Smooth muscle cell (in vitro differentiated cells): ENCODE measurements around the gene PROSER2. TPM values are rescaled to one million over a fixed set of nuclear protein-coding genes. Genes with fewer than 3 reads are reported as not detected.

ENCODE experiments used
- DNase-seq: peaks from one replicate; lab custom pipeline; 2025; ENCODE audit not compliant: unreplicated experiment; lab: John Stamatoyannopoulos, UW
- H2AFZ ChIP-seq: fragments of 200-600 bp; sonication (generic); 2 replicates; pipeline ENCODE4 v1.6.0; 2016; ENCODE audit warnings: antibody characterized with exemption, low read depth, mild to moderate bottlenecking
- H3F3A ChIP-seq: fragments of 200-600 bp; sonication (generic); 2 replicates; pipeline ENCODE4 v1.6.0; 2017; ENCODE audit warnings: antibody characterized with exemption, low read depth
- H3K27ac ChIP-seq: fragments of 200-600 bp; sonication (generic); 2 replicates; pipeline ENCODE4 v1.5.1; 2016; ENCODE audit warnings: low read depth, mild to moderate bottlenecking
- H3K27me3 ChIP-seq: fragments of 200-600 bp; sonication (generic); 2 replicates; pipeline ENCODE4 v1.6.1; 2016; ENCODE audit warnings: low read depth, mild to moderate bottlenecking
- H3K36me3 ChIP-seq: fragments of 200-600 bp; sonication (generic); 2 replicates; pipeline ENCODE4 v1.5.1; 2016; ENCODE audit warnings: low read depth
- H3K4me1 ChIP-seq: fragments of 200-600 bp; sonication (generic); 2 replicates; pipeline ENCODE4 v1.5.1; 2016; ENCODE audit warnings: low read depth
- H3K4me2 ChIP-seq: fragments of 200-600 bp; sonication (generic); 2 replicates; pipeline ENCODE4 v1.6.0; 2016; ENCODE audit warnings: mild to moderate bottlenecking
- H3K4me3 ChIP-seq: fragments of 200-600 bp; sonication (generic); 2 replicates; pipeline ENCODE4 v1.5.1; 2016; ENCODE audit warnings: mild to moderate bottlenecking
- H3K79me2 ChIP-seq: fragments of 200-600 bp; sonication (generic); 2 replicates; pipeline ENCODE4 v1.6.0; 2016; ENCODE audit warnings: low read depth, mild to moderate bottlenecking
- H3K9ac ChIP-seq: fragments of 200-600 bp; sonication (generic); 2 replicates; pipeline ENCODE4 v1.6.0; 2016; ENCODE audit warnings: low read depth
- H3K9me3 ChIP-seq: fragments of 200-600 bp; sonication (generic); replicated peaks from 2 replicates; pipeline ENCODE4 v1.5.1; 2016; ENCODE audit warnings: low read depth
- H4K20me1 ChIP-seq: fragments of 200-600 bp; sonication (generic); 2 replicates; pipeline ENCODE4 v1.6.0; 2016; ENCODE audit warnings: low read depth
- whole genome bisulfite sequencing: methylation state at CpG from one replicate; pipeline ENCODE4 v1.1.7; 2016; ENCODE audit warnings: low lambda C conversion rate; 5-methylcytosine and 5-hydroxymethylcytosine counted together
- polyA plus RNA-seq: library from polyadenylated mRNA; unstranded; fragments of >200 nt; fragmentation: Nextera tagmentation; extraction: Ambion mirVana; gene quantifications from 2 replicates; pipeline ENCODE4 v1.2.1, GENCODE V29; 2016
- total RNA-seq: library from RNA; depleted of rRNA; stranded (reverse); fragments of >200 nt; gene quantifications from 2 replicates; pipeline ENCODE4 v1.2.3, GENCODE V29; 2014
- TF ChIP-seq, protein P1 (sequence below): fragments of 200-600 bp; sonication (generic); IDR thresholded peaks from 2 replicates; pipeline ENCODE4 v1.5.1; 2017; ENCODE audit warnings: borderline replicate concordance, mild to moderate bottlenecking, antibody characterized with exemption; ENCODE audit not compliant: insufficient read depth, poor library complexity, severe bottlenecking

The PROSER2 gene
- total and polyA plus RNA-seq, 2 experiments from 2014 or later, result 4.9 to 8.2 TPM

GRCh38 chr10:11913079-11913641 lies 90.0 kb downstream of the PROSER2 start:
- DNase-seq, result no peak
- H2AFZ ChIP-seq, result no peak overlapping the region
- peaks cover 6% of the 10 kb centered on the region for H3K4me1 ChIP-seq
- no peaks in the 10 kb centered on the region for H3K36me3 ChIP-seq
- TF ChIP-seq, protein P1, sequence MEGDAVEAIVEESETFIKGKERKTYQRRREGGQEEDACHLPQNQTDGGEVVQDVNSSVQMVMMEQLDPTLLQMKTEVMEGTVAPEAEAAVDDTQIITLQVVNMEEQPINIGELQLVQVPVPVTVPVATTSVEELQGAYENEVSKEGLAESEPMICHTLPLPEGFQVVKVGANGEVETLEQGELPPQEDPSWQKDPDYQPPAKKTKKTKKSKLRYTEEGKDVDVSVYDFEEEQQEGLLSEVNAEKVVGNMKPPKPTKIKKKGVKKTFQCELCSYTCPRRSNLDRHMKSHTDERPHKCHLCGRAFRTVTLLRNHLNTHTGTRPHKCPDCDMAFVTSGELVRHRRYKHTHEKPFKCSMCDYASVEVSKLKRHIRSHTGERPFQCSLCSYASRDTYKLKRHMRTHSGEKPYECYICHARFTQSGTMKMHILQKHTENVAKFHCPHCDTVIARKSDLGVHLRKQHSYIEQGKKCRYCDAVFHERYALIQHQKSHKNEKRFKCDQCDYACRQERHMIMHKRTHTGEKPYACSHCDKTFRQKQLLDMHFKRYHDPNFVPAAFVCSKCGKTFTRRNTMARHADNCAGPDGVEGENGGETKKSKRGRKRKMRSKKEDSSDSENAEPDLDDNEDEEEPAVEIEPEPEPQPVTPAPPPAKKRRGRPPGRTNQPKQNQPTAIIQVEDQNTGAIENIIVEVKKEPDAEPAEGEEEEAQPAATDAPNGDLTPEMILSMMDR, result no peak
- H3K79me2 ChIP-seq, result no peaks in the 10 kb centered on the region
- WGBS, result 38% methylated on average over 11 of the region's 11 CpGs
- H3K9ac ChIP-seq, result no peak overlapping the region
- H4K20me1 ChIP-seq, result no peaks in the 10 kb centered on the region
- H3K4me3 ChIP-seq, result no peak overlapping the region
- H3K9me3 ChIP-seq, result no peaks in the 10 kb centered on the region
- H3F3A ChIP-seq, result peaks cover 4% of the 10 kb centered on the region
- H3K4me2 ChIP-seq, result no peak overlapping the region
- peaks cover 7% of the 10 kb centered on the region for H3K27me3 ChIP-seq
- no peak overlapping the region for H3K27ac ChIP-seq

DNA sequence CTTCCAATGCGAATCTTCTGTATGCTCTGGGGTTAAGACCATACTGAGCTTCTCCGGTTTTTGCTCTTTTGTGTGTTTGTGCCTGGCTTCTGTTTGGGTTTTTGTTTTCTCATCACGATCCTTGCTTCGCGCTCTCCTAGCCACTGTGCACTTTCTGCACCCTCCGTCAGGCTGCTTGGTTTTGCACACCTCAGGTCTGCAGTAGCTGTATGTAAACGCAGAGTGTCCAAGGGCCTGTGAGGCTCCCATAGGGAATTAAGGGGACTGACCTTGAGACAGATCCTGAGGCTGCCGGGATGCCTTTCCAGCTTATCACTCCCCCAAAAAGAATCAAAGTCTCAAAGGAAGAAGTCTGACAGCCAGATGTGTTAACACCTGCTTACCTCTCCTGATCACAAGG lies 95.2 kb downstream of the PROSER2 start:
- DNase-seq, result no peak
- Histone ChIP-seq H3K4me1 (no peaks in the 10 kb centered on the region), H3K36me3 (peaks cover 10% of the 10 kb centered on the region), H3K9ac (no peak overlapping the region), H3K9me3 (no peaks in the 10 kb centered on the region), H3F3A (peaks cover 4% of the 10 kb centered on the region), H2AFZ (no peak overlapping the region), H3K4me3 (no peak overlapping the region), H3K79me2 (no peaks in the 10 kb centered on the region), H3K4me2 (no peak overlapping the region), H3K27me3 (no peaks in the 10 kb centered on the region), H3K27ac (no peak overlapping the region), H4K20me1 (no peaks in the 10 kb centered on the region)
- WGBS, result 96% methylated on average over 8 of the region's 8 CpGs
- TF ChIP-seq, protein P1, result no peak

DNA sequence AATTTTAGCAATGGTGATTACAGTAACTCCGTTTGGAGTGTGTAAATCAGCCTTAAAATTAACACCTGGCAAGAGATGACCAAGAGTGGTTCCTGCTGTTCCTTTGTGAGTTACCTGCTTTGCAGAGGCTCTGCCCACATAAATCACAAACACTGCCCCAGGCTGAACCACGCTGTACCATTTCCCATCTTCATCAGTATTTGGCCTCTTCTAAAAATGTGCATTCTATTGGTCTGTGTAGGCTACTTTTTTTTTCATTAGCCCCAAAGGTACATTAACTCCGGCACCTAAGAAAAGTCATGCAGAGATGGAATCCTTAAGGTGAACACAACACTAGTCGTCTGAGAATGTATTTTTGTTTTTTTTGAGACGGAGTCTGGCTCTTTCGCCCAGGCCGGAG lies 96.1 kb downstream of the PROSER2 start:
- Histone ChIP-seq H4K20me1 (no peaks in the 10 kb centered on the region), H3K4me1 (no peaks in the 10 kb centered on the region), H3K27me3 (no peaks in the 10 kb centered on the region), H3K4me3 (no peak overlapping the region), H3K79me2 (no peaks in the 10 kb centered on the region), H3K36me3 (peaks cover 10% of the 10 kb centered on the region), H3K9ac (no peak overlapping the region), H3K9me3 (no peaks in the 10 kb centered on the region), H3F3A (no peaks in the 10 kb centered on the region), H3K4me2 (no peak overlapping the region), H2AFZ (no peak overlapping the region), H3K27ac (no peak overlapping the region)
- TF ChIP-seq, protein P1, result no peak
- 78% methylated on average over 7 of the region's 7 CpGs for WGBS
- no peak for DNase-seq

Other genes with a start within 250 kb of the PROSER2 start
- gene USP6NL, start 211.7 kb upstream of the PROSER2 start, total RNA-seq, result 32.8 and 34.0 TPM in 2 replicates
- gene USP6NL, start 211.7 kb upstream of the PROSER2 start, polyA plus RNA-seq, result 12.0 and 16.1 TPM in 2 replicates
- gene ECHDC3, start 81.0 kb upstream of the PROSER2 start, total RNA-seq, result 10.2 and 14.1 TPM in 2 replicates
- 6.0 and 8.7 TPM in 2 replicates for gene ECHDC3, start 81.0 kb upstream of the PROSER2 start, polyA plus RNA-seq
- 13.4 and 16.3 TPM in 2 replicates for gene UPF2, start 219.5 kb downstream of the PROSER2 start, total RNA-seq
- gene UPF2, start 219.5 kb downstream of the PROSER2 start, polyA plus RNA-seq, result 9.1 and 16.0 TPM in 2 replicates
- gene DHTKD1, start 245.6 kb downstream of the PROSER2 start, total RNA-seq, result 9.4 and 18.6 TPM in 2 replicates
- gene DHTKD1, start 245.6 kb downstream of the PROSER2 start, polyA plus RNA-seq, result 8.0 and 16.9 TPM in 2 replicates